HepG2 (cell line): Measurements from ENCODE around the gene VPS52. TPM values are rescaled to one million over a fixed set of nuclear protein-coding genes. Genes with fewer than 3 reads are reported as not detected.

Source experiments
- ARID2 ChIP-seq: sonication (generic); formaldehyde crosslinking; IDR thresholded peaks from 2 replicates; pipeline ENCODE4 v1.8.1; 2022; ENCODE audit warnings: mild to moderate bottlenecking, missing genetic modification reagents, borderline replicate concordance
- ARNT ChIP-seq: fragments of 450-650 bp; IDR thresholded peaks from 2 replicates; pipeline ENCODE4 v1.6.1; 2017
- CEBPG ChIP-seq: IDR thresholded peaks from 2 replicates; pipeline ENCODE4 v1.6.1; 2016
- CHCHD3 ChIP-seq: sonication (generic); formaldehyde crosslinking; IDR thresholded peaks from 2 replicates; pipeline ENCODE4 v1.8.0; 2022; ENCODE audit warnings: mild to moderate bottlenecking, missing genetic modification reagents, moderate library complexity
- KLF9 ChIP-seq: IDR thresholded peaks from 2 replicates; pipeline ENCODE4 v1.6.1; 2016; ENCODE audit warnings: low read depth
- MYPOP ChIP-seq: sonication (generic); formaldehyde crosslinking; IDR thresholded peaks from 2 replicates; pipeline ENCODE4 v1.8.1; 2023; ENCODE audit warnings: mild to moderate bottlenecking, moderate library complexity, missing genetic modification reagents
- NFRKB ChIP-seq: fragments of 450-650 bp; IDR thresholded peaks from 2 replicates; pipeline ENCODE4 v1.6.1; 2017
- PRMT3 ChIP-seq: sonication (generic); formaldehyde crosslinking; IDR thresholded peaks from 2 replicates; pipeline ENCODE4 v1.8.1; 2022; ENCODE audit warnings: low read depth, mild to moderate bottlenecking, moderate library complexity, missing genetic modification reagents, borderline replicate concordance
- RORA ChIP-seq: sonication (generic); formaldehyde crosslinking; IDR thresholded peaks from 2 replicates; pipeline ENCODE4 v1.5.0; 2020; ENCODE audit warnings: mild to moderate bottlenecking, missing genetic modification reagents, moderate library complexity
- SP1 ChIP-seq, 2 experiments: fragments of 450-650 bp in 1 of 2; sonication (generic) in 1 of 2; formaldehyde crosslinking in 1 of 2; IDR thresholded peaks; 2 replicates each; pipeline versions ENCODE4 v1.4.0 to v1.6.1; 2016 to 2020; ENCODE audit warnings: missing genetic modification reagents in 1 of 2
- SP4 ChIP-seq: sonication (generic); formaldehyde crosslinking; IDR thresholded peaks from 2 replicates; pipeline ENCODE4 v1.8.1; 2023; ENCODE audit warnings: mild to moderate bottlenecking, missing genetic modification reagents
- TEAD2 ChIP-seq: sonication (generic); formaldehyde crosslinking; IDR thresholded peaks from 2 replicates; pipeline ENCODE4 v1.9.0; 2021; ENCODE audit warnings: missing genetic modification reagents
- TRIM24 ChIP-seq: sonication (generic); formaldehyde crosslinking; IDR thresholded peaks from 2 replicates; pipeline ENCODE4 v1.8.0; 2022; ENCODE audit warnings: mild to moderate bottlenecking, missing genetic modification reagents
- ZNF451 ChIP-seq: sonication (generic); formaldehyde crosslinking; IDR thresholded peaks from 2 replicates; pipeline ENCODE4 v1.5.0; 2020; ENCODE audit warnings: mild to moderate bottlenecking, missing genetic modification reagents
- ZNF557 ChIP-seq: sonication (generic); formaldehyde crosslinking; IDR thresholded peaks from 2 replicates; pipeline ENCODE4 v1.4.0; 2020; ENCODE audit warnings: missing genetic modification reagents
- ZSCAN31 ChIP-seq: sonication (generic); formaldehyde crosslinking; IDR thresholded peaks from 2 replicates; pipeline ENCODE4 v1.5.0; 2020; ENCODE audit warnings: low read depth, mild to moderate bottlenecking, missing genetic modification reagents
- polyA plus RNA-seq, 8 experiments: library from polyadenylated mRNA; depleted of rRNA in 3 of 8; stranded (reverse) in 7 of 8; unstranded in 1 of 8; fragments of >200 nt; fragmentation: Illumina TruSeq in 4 of 8; extraction: Trizol in 4 of 8; gene quantifications; 2 replicates each; pipeline versions ENCODE4 v1.2.1 to v1.2.3, GENCODE V29; 2011 to 2016; ENCODE audit warnings: low read depth in 4 of 8, missing spikeins in 1 of 8, mixed read lengths in 1 of 8; ENCODE audit not compliant: insufficient read depth in 1 of 8
- total RNA-seq, 5 experiments: library from RNA; depleted of rRNA; stranded (reverse); fragments of >200 nt; fragmentation: Illumina TruSeq; extraction: Trizol; gene quantifications; 2 replicates each; pipeline ENCODE4 v1.2.3, GENCODE V29; 2016; ENCODE audit warnings: low read depth in 1 of 5
- TF ChIP-seq, protein P1 (sequence below): sonication (generic); formaldehyde crosslinking; IDR thresholded peaks from 2 replicates; pipeline ENCODE4 v1.5.1; 2020; ENCODE audit warnings: mild to moderate bottlenecking, missing genetic modification reagents, borderline replicate concordance
- TF ChIP-seq, protein P2 (sequence below): sonication (generic); formaldehyde crosslinking; IDR thresholded peaks from 2 replicates; pipeline ENCODE4 v1.5.1; 2020; ENCODE audit warnings: missing genetic modification reagents, mild to moderate bottlenecking, borderline replicate concordance
- TF ChIP-seq, protein P3 (sequence below): sonication (generic); formaldehyde crosslinking; IDR thresholded peaks from 2 replicates; pipeline ENCODE4 v1.8.1; 2023; ENCODE audit warnings: missing genetic modification reagents, mild to moderate bottlenecking, borderline replicate concordance
- TF ChIP-seq, protein P4 (sequence below): sonication (generic); formaldehyde crosslinking; IDR thresholded peaks from 2 replicates; pipeline ENCODE4 v1.5.1; 2020; ENCODE audit warnings: mild to moderate bottlenecking, missing genetic modification reagents

The VPS52 gene
- total and polyA plus RNA-seq, 2 of the 13 experiments (the other 11 are each of a cell fraction or from before 2014, with no cell fraction given): 48.9 to 85.5 TPM

DNA sequence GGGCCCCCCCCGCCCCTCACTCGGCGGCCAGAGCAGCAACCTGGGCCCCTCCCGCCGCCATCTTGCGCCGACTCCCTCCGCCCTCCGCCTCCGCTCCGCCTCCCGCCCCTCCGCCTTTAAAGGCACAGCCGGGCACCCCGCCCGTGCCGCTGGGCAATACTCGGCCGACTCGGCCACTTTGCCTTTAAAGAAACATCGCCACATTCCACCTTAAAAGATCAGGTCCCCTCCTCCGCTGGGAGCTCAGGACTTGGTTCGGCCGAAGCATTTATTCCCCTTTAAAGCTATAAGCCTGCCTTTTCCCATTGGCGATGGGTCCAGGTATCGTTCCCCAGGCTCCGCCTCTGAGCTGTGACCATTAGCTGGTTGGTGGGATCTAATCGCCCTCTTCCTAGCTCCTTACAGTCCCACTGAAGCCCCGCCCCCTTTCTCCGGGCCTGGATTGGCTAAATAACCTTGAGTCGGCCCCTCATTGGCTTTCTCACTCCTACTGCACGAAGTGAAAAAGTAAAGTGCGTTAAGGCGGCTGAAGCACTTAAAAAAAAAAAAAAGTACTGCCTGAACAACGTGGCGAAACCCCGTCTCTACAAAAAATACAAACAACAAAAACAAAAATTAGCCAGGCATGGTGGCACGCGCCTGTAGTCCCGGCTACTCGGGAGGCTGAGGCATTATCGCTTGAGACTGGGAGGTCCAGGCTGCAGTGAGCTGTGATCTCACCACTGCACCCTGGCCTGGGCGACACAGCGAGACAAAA lies 46.2 kb upstream of the VPS52 start, which contains the start of gene ZBTB22 (continued):
- TF ChIP-seq TRIM24: no peak
- TF ChIP-seq ZNF557 (CRISPR knock-in tag): no peak
- no peak; the same call in 1 of the 2 replicates for TF ChIP-seq TEAD2 (CRISPR knock-in tag)
- no peak for TF ChIP-seq ARID2 (CRISPR knock-in tag)
- TF ChIP-seq ZNF451 (CRISPR knock-in tag): peak; percentile 67; the same call in 1 of the 2 replicates
- TF ChIP-seq, protein P1, sequence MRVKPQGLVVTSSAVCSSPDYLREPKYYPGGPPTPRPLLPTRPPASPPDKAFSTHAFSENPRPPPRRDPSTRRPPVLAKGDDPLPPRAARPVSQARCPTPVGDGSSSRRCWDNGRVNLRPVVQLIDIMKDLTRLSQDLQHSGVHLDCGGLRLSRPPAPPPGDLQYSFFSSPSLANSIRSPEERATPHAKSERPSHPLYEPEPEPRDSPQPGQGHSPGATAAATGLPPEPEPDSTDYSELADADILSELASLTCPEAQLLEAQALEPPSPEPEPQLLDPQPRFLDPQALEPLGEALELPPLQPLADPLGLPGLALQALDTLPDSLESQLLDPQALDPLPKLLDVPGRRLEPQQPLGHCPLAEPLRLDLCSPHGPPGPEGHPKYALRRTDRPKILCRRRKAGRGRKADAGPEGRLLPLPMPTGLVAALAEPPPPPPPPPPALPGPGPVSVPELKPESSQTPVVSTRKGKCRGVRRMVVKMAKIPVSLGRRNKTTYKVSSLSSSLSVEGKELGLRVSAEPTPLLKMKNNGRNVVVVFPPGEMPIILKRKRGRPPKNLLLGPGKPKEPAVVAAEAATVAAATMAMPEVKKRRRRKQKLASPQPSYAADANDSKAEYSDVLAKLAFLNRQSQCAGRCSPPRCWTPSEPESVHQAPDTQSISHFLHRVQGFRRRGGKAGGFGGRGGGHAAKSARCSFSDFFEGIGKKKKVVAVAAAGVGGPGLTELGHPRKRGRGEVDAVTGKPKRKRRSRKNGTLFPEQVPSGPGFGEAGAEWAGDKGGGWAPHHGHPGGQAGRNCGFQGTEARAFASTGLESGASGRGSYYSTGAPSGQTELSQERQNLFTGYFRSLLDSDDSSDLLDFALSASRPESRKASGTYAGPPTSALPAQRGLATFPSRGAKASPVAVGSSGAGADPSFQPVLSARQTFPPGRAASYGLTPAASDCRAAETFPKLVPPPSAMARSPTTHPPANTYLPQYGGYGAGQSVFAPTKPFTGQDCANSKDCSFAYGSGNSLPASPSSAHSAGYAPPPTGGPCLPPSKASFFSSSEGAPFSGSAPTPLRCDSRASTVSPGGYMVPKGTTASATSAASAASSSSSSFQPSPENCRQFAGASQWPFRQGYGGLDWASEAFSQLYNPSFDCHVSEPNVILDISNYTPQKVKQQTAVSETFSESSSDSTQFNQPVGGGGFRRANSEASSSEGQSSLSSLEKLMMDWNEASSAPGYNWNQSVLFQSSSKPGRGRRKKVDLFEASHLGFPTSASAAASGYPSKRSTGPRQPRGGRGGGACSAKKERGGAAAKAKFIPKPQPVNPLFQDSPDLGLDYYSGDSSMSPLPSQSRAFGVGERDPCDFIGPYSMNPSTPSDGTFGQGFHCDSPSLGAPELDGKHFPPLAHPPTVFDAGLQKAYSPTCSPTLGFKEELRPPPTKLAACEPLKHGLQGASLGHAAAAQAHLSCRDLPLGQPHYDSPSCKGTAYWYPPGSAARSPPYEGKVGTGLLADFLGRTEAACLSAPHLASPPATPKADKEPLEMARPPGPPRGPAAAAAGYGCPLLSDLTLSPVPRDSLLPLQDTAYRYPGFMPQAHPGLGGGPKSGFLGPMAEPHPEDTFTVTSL (CRISPR knock-in tag): no peak
- no peak for TF ChIP-seq CHCHD3
- no peak for TF ChIP-seq MYPOP (CRISPR knock-in tag)
- no peak for TF ChIP-seq ARNT
- TF ChIP-seq SP1 (IDR thresholded peaks at IDR 0.05): no peak
- TF ChIP-seq SP1 (CRISPR knock-in tag; IDR thresholded peaks at IDR 0.05): peak; percentile 63
- TF ChIP-seq, protein P2, sequence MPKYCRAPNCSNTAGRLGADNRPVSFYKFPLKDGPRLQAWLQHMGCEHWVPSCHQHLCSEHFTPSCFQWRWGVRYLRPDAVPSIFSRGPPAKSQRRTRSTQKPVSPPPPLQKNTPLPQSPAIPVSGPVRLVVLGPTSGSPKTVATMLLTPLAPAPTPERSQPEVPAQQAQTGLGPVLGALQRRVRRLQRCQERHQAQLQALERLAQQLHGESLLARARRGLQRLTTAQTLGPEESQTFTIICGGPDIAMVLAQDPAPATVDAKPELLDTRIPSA (CRISPR knock-in tag): no peak
- TF ChIP-seq RORA: no peak
- TF ChIP-seq, protein P3, sequence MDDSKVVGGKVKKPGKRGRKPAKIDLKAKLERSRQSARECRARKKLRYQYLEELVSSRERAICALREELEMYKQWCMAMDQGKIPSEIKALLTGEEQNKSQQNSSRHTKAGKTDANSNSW (CRISPR knock-in tag): no peak
- TF ChIP-seq, protein P4, sequence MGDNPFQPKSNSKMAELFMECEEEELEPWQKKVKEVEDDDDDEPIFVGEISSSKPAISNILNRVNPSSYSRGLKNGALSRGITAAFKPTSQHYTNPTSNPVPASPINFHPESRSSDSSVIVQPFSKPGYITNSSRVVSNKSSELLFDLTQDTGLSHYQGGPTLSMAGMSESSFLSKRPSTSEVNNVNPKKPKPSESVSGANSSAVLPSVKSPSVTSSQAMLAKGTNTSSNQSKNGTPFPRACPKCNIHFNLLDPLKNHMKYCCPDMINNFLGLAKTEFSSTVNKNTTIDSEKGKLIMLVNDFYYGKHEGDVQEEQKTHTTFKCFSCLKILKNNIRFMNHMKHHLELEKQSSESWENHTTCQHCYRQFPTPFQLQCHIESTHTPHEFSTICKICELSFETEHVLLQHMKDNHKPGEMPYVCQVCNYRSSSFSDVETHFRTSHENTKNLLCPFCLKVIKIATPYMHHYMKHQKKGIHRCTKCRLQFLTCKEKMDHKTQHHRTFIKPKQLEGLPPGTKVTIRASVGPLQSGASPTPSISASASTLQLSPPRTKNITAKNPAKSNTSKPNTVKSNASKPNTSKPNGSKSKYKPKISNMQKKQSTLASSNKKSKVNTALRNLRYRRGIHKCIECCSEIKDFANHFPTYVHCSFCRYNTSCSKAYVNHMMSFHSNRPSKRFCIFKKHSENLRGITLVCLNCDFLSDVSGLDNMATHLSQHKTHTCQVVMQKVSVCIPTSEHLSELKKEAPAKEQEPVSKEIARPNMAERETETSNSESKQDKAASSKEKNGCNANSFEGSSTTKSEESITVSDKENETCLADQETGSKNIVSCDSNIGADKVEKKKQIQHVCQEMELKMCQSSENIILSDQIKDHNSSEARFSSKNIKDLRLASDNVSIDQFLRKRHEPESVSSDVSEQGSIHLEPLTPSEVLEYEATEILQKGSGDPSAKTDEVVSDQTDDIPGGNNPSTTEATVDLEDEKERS (CRISPR knock-in tag): no peak
- TF ChIP-seq SP4 (CRISPR knock-in tag): peak; percentile 74
- TF ChIP-seq ZSCAN31 (CRISPR knock-in tag): 0 out of 2 replicates have a peak, but pooled peaks have one; percentile 32
- TF ChIP-seq CEBPG (CRISPR knock-in tag): no peak
- no peak for TF ChIP-seq NFRKB
- TF ChIP-seq PRMT3 (CRISPR knock-in tag): no peak
- TF ChIP-seq KLF9 (CRISPR knock-in tag): no peak; the same call in 1 of the 2 replicates
